ENCODE results near the gene ALG12. TPM values are rescaled to one million over a fixed set of nuclear protein-coding genes. Genes with fewer than 3 reads are reported as not detected.

The ALG12 gene
- total and polyA plus RNA-seq, 2 experiments from 2014 or later: 18.7 to 23.3 TPM

GRCh38 chr22:49956914-49957825 is 38.9 kb upstream of the ALG12 start:
- no peak for DNase-seq (ENCODE audit: low spot score)
- H3K27ac Mint-ChIP-seq: no peak overlapping the region
- no peak for ATAC-seq
- peaks cover 20% of the 10 kb centered on the region for H3K27me3 ChIP-seq (ENCODE audit: insufficient read depth)
- no peaks in the 10 kb centered on the region for H3F3A ChIP-seq (replicated peaks; ENCODE audit: low read depth)
- no peak overlapping the region for H3K4me2 ChIP-seq
- no peaks in the 10 kb centered on the region for H3K36me3 ChIP-seq (ENCODE audit: insufficient read depth)
- H3K9me2 ChIP-seq (ENCODE audit: insufficient read depth): no peaks in the 10 kb centered on the region
- H3K4me1 ChIP-seq (ENCODE audit: insufficient read depth): no peaks in the 10 kb centered on the region
- no peaks in the 10 kb centered on the region for H3K79me2 ChIP-seq (replicated peaks; ENCODE audit: insufficient read depth)
- no peak overlapping the region for H3K27ac ChIP-seq (ENCODE audit: low read depth)
- H3K4me1 Mint-ChIP-seq: peaks cover 8% of the 10 kb centered on the region; the same call in 2 of the 3 replicates
- TF ChIP-seq ZNF462 (CRISPR knock-in tag; IDR thresholded peaks at IDR 0.05): no peak
- no peak for TF ChIP-seq REST (IDR thresholded peaks at IDR 0.05; ENCODE audit: unreplicated experiment)
- TF ChIP-seq STAT1 (IDR thresholded peaks at IDR 0.05; ENCODE audit: unreplicated experiment): no peak
- no peak for TF ChIP-seq ZNF331 (CRISPR knock-in tag; IDR thresholded peaks at IDR 0.05; ENCODE audit: low read depth)
- no peak for TF ChIP-seq EZH2 (IDR thresholded peaks at IDR 0.05; ENCODE audit: low read depth, unreplicated experiment)
- TF ChIP-seq JUNB (IDR thresholded peaks at IDR 0.05; ENCODE audit: unreplicated experiment): no peak
- TF ChIP-seq EZH2phosphoT487 (IDR thresholded peaks at IDR 0.05; ENCODE audit: unreplicated experiment): no peak
- TF ChIP-seq POLR2AphosphoS5 (IDR thresholded peaks at IDR 0.05; ENCODE audit: low read depth): no peak
- no peak for TF ChIP-seq NANOG (IDR thresholded peaks at IDR 0.05; ENCODE audit: borderline replicate concordance)
- no peak for TF ChIP-seq ETS1 (IDR thresholded peaks at IDR 0.05)
- no peak for TF ChIP-seq CREB1 (CRISPR knock-in tag; IDR thresholded peaks at IDR 0.05; ENCODE audit: low read depth)
- no peak for TF ChIP-seq CTCF (conservative IDR thresholded peaks at IDR 0.05; ENCODE audit: low read depth in 2 of 2)
- no peak for TF ChIP-seq ZNF114 (CRISPR knock-in tag; IDR thresholded peaks at IDR 0.05)
- peaks cover 9% of the 10 kb centered on the region for H3K27me3 Mint-ChIP-seq (ENCODE audit: insufficient read depth, low read depth, poor library complexity)
- H4K20me1 ChIP-seq (replicated peaks; ENCODE audit: insufficient read depth): no peaks in the 10 kb centered on the region
- H3K9me3 Mint-ChIP-seq: no peaks in the 10 kb centered on the region
- no peak overlapping the region for H3K4me3 Mint-ChIP-seq
- H3K36me3 Mint-ChIP-seq (ENCODE audit: low read depth): peaks cover 4% of the 10 kb centered on the region; the same call in 2 of the 3 replicates
- H3K4me3 ChIP-seq: no peak overlapping the region
- no peak overlapping the region for H2AFZ ChIP-seq

Measured in GM23338 (cell line).